ENCODE data around the gene EML6. TPM values are rescaled to one million over a fixed set of nuclear protein-coding genes. Genes with fewer than 3 reads are reported as not detected.

Gene EML6
- polyA plus RNA-seq, 1 donor (not counting 4 experiments of a cell fraction or from before 2014, with no cell fraction given): 0.96 TPM

- Histone ChIP-seq H3K4me1 (ENCODE audit: control insufficient read depth, extremely low read depth, insufficient read depth, low read length) (peaks cover 29% of the 10 kb centered on the region), H3K9me3 (ENCODE audit: control insufficient read depth, low read depth, low read length) (no peaks in the 10 kb centered on the region), H3K4me3 (ENCODE audit: control insufficient read depth in 2 of 3, extremely low read depth in 1 of 3, insufficient read depth in 2 of 3, low read depth in 1 of 3, low read length in 3 of 3) (peak overlapping the region in 2 of 3 experiments; percentile 14 to 45), H3K79me2 (ENCODE audit: control insufficient read depth, insufficient read depth, low read length) (no peaks in the 10 kb centered on the region), H3K27me3 (ENCODE audit: control insufficient read depth, extremely low read depth, insufficient read depth, low read length) (no peaks in the 10 kb centered on the region), H3K36me3 (ENCODE audit: control insufficient read depth in 2 of 2, extremely low read depth in 1 of 2, insufficient read depth in 2 of 2, low read length in 2 of 2) (no peaks in the 10 kb centered on the region), H3K9ac (ENCODE audit: control insufficient read depth, extremely low read depth, insufficient read depth, low read length) (peak overlapping the region; percentile 46), H4K20me1 (ENCODE audit: control insufficient read depth, extremely low read depth, insufficient read depth, low read length) (no peaks in the 10 kb centered on the region), H3K4me2 (ENCODE audit: control insufficient read depth, extremely low read depth, insufficient read depth, low read depth, low read length) (peak overlapping the region; percentile 87), H2AFZ (ENCODE audit: control insufficient read depth, low read length) (peak overlapping the region; percentile 42), H3K9me1 (ENCODE audit: control insufficient read depth, extremely low read depth, insufficient read depth, low read length) (no peaks in the 10 kb centered on the region), H3K27ac (ENCODE audit: control insufficient read depth, insufficient read depth, low read length) (peak overlapping the region; percentile 92)
- FAIRE-seq (peak; percentile 77), DNase-seq (ENCODE audit: low read depth, low spot score) (peak; percentile 25)
- TF ChIP-seq, protein P1, sequence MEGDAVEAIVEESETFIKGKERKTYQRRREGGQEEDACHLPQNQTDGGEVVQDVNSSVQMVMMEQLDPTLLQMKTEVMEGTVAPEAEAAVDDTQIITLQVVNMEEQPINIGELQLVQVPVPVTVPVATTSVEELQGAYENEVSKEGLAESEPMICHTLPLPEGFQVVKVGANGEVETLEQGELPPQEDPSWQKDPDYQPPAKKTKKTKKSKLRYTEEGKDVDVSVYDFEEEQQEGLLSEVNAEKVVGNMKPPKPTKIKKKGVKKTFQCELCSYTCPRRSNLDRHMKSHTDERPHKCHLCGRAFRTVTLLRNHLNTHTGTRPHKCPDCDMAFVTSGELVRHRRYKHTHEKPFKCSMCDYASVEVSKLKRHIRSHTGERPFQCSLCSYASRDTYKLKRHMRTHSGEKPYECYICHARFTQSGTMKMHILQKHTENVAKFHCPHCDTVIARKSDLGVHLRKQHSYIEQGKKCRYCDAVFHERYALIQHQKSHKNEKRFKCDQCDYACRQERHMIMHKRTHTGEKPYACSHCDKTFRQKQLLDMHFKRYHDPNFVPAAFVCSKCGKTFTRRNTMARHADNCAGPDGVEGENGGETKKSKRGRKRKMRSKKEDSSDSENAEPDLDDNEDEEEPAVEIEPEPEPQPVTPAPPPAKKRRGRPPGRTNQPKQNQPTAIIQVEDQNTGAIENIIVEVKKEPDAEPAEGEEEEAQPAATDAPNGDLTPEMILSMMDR (optimal IDR thresholded peaks at IDR 0.05 in 1 of 3, IDR thresholded peaks at IDR 0.05 in 1 of 3, conservative IDR thresholded peaks at IDR 0.05 in 1 of 3; ENCODE audit: extremely low read depth in 1 of 3, insufficient read depth in 2 of 3, low read length in 3 of 3): no peak
- TF ChIP-seq EZH2 (IDR thresholded peaks at IDR 0.05; ENCODE audit: low read length): no peak
- dilution Hi-C loops (cut with MboI; ENCODE audit: extremely low pct_ligation_motif_present, low sequenced_read_pairs): no loop called here
Measured at GRCh38 chr2:54904836-54905235, 181.4 kb downstream of the EML6 start.

GRCh38 chr2:54906716-54907115 is 183.3 kb downstream of the EML6 start:
- TF ChIP-seq EZH2 (IDR thresholded peaks at IDR 0.05; ENCODE audit: low read length): no peak
- TF ChIP-seq, protein P1 (optimal IDR thresholded peaks at IDR 0.05 in 1 of 3, IDR thresholded peaks at IDR 0.05 in 1 of 3, conservative IDR thresholded peaks at IDR 0.05 in 1 of 3; ENCODE audit: extremely low read depth in 1 of 3, insufficient read depth in 2 of 3, low read length in 3 of 3): no peak
- FAIRE-seq: peak; percentile 20
- no peak overlapping the region for H2AFZ ChIP-seq (ENCODE audit: control insufficient read depth, low read length)
- H3K9me3 ChIP-seq (ENCODE audit: control insufficient read depth, low read depth, low read length): no peaks in the 10 kb centered on the region
- H3K4me2 ChIP-seq (ENCODE audit: control insufficient read depth, extremely low read depth, insufficient read depth, low read depth, low read length): no peak overlapping the region
- no peak for DNase-seq (ENCODE audit: low read depth, low spot score)
- no peaks in the 10 kb centered on the region for H3K36me3 ChIP-seq (ENCODE audit: control insufficient read depth in 2 of 2, extremely low read depth in 1 of 2, insufficient read depth in 2 of 2, low read length in 2 of 2)
- H3K9ac ChIP-seq (ENCODE audit: control insufficient read depth, extremely low read depth, insufficient read depth, low read length): no peak overlapping the region
- H3K9me1 ChIP-seq (ENCODE audit: control insufficient read depth, extremely low read depth, insufficient read depth, low read length): no peaks in the 10 kb centered on the region
- no peaks in the 10 kb centered on the region for H3K79me2 ChIP-seq (ENCODE audit: control insufficient read depth, insufficient read depth, low read length)
- no peak overlapping the region for H3K4me3 ChIP-seq (ENCODE audit: control insufficient read depth in 2 of 3, extremely low read depth in 1 of 3, insufficient read depth in 2 of 3, low read depth in 1 of 3, low read length in 3 of 3)
- no peaks in the 10 kb centered on the region for H4K20me1 ChIP-seq (ENCODE audit: control insufficient read depth, extremely low read depth, insufficient read depth, low read length)
- H3K27ac ChIP-seq (ENCODE audit: control insufficient read depth, insufficient read depth, low read length): no peak overlapping the region
- peaks cover 29% of the 10 kb centered on the region for H3K4me1 ChIP-seq (ENCODE audit: control insufficient read depth, extremely low read depth, insufficient read depth, low read length)
- H3K27me3 ChIP-seq (ENCODE audit: control insufficient read depth, extremely low read depth, insufficient read depth, low read length): no peaks in the 10 kb centered on the region
- dilution Hi-C loops (cut with MboI; ENCODE audit: extremely low pct_ligation_motif_present, low sequenced_read_pairs): no loop called here

All from keratinocyte (primary cell).